NOMO-1 treated with DMSO at 0.1 percent for 48 hours (cell line): ENCODE data around the gene PDLIM1.

Experiments
- DNase-seq: peaks from one replicate; lab custom pipeline; 2025; ENCODE audit not compliant: unreplicated experiment; lab: John Stamatoyannopoulos, UW

PDLIM1 gene

DNA sequence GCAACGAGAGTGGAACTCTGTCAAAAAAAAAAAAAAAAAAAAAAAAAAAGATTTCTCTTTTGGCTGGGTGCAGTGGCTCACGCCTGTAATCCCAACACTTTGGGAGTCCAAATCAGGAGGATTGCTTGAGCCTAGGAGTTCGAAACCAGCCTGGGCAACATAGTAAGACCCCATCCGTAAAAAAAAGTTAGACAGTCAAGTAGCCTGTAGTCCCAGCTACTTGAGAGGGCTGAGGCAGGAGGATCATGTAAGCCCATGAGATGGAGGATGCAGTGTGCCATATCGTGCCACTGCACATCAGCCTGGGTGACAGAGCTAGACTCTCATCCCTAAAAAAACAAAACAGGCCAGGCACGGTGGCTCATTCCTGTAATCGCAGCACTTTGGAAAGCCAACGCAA is 25.2 kb downstream of the PDLIM1 start:
- DNase-seq, result no peak

DNA sequence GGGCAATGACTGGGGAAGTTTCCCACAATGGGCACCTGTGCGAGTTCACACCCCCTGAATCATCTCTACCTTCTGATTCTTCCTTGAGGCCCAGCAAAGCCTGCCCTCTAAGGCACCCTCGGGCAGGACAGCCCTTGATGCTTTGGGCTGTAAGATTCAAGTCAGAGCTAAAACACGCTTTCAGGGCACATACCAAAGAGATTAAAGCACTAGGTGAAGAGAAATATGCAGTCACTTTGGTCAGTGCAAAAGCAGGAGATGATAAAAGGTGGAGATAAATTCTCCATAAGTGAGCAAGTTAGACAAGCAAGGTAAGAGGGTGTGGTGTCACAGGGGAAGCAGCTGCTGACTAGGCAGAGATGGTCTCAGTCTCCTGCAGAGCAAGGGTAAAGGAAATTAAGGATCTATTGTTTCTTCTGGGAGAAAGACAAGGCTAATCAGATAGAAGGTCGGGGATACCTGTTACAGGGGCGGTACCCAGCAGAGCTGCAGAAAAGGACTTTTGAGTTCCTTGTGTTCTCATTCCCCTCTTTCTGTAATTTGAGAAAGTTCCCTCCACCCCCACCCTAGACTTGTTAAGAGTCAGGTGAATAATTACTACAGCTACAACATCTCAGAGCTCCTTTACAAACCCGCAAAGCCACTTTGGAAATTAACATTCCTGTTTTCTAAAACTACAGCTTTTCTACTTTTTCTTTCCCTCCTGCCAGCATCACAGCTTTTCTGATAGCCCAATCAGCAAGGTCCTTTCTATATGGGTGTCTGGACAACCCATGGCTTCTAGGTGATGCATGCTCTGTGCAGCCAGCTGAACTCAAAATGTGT is 26.4 kb downstream of the PDLIM1 start:
- no peak for DNase-seq

DNA sequence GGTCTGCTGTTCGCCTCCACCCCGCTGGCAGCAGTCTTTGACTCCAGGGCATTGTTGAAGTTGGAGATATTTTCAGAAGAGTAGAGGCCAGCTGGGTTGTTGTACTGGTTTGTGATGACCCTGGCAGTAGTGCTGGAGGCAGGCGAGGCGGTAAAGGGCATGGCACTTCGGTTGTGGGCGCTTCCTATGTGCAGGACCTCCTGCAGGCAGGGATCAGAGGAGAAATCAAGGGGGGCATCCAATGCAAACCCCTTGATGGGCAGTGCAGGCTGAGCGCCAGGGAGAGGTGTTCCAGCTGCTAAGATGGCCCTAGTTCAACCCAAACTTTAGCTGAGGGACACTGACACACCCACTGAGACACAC is 27.0 kb downstream of the PDLIM1 start:
- DNase-seq, result no peak

DNA sequence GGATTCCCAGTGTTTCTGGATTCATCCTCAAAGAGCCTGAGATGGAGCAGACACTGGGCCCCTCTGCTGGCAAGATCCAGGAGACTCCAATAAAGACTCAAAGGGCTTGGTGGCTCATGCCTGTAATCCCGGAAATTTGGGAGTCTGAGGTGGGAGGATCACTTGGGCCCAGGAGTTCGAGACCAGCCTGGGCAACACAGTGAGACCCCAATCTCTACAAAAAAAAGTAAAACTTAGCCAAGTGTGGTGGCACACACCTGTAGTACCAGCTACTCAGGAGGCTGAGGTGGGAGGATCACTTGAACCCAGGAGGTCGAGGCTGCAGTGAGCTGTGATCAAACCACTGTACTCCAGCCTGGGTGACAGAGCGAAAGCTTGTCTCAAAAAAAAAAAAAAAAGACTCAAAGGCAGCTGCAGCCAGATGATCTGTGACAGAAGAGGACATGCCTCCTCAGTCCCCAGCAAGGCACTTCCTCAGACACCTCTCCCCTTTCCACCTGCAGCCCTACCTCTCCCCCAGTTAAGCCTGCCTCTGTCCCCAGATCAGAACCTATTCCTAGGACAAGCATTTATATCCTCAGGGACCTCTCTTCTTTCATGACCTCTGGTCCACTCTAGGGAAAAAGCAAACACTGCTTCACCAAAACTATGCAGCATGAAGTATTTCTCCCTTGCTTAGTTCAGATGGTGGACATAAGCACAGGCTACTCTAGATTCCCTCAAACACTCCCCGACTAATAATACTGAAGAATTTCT is 27.9 kb downstream of the PDLIM1 start:
- DNase-seq, result no peak

DNA sequence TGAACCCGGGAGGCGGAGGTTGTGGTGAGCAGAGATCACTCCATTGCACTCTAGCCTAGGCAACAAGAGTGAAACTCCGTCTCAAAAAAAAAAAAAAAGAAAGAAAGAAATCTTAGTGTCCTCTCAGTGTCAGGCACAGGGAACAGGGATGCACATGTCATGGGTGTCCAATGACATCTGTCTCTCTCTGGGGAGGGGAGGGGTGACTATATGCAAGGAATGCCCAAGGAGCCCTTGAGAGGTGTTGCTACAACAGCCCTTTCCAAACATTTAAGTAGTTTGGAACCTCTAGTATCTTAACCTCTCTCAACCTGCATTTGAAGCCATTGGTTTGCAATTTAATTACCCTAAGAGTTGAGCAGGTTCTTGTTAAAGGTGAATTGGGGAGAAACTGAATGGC is 28.9 kb downstream of the PDLIM1 start:
- no peak for DNase-seq

DNA sequence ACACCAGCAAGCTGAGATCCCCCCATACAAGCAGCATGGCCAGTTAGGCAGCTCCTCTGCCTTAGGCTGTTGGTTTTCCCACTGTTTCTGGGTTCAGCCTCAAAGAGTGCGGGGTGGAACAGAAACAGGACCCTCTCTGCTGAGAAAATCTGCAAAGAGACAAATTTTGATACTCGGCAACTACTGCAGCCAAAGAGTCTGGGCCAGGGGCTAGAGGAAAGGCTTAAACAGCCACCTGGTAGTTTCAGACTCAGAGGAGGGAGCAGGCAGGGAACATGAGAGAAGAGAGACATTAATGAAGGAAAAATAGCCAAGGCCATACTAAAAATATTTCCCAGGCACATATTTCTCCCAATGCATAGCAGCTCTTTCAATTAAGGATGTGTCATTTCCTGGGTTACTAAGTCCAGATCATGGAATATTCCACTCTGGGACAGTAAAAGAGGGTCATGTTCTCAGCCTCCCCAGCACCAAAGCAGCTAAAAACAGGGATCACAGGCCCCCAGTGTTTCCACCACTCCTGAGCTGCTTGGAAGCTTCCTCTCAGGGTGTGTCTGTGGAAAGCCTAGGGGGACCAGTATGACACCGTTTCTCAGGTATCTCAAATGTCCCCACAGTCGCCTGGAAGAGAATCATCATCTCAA is 29.8 kb downstream of the PDLIM1 start:
- no peak for DNase-seq

DNA sequence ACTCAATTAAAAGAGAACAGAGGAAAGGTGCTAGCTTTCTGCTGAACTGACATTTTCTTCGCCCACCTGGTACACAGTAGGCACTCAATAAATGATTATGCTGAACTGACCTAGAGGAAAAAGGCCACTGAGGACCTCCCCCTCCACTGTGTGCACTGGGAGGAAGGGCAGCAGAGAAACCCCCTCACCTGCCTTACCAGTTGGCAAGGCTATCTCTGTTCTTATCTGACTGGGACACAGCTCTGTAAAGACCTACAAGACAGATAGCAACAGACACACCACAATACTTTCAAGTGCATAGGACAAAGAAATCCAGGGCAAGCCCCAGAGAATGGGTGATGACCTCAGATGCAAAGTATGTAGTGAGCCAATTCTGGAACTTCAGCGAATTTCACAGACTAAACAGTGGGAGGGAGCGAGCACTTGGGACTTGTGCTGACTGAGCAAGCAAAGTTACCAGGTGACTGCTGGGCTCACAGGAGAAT is 30.4 kb downstream of the PDLIM1 start:
- DNase-seq, result no peak

DNA sequence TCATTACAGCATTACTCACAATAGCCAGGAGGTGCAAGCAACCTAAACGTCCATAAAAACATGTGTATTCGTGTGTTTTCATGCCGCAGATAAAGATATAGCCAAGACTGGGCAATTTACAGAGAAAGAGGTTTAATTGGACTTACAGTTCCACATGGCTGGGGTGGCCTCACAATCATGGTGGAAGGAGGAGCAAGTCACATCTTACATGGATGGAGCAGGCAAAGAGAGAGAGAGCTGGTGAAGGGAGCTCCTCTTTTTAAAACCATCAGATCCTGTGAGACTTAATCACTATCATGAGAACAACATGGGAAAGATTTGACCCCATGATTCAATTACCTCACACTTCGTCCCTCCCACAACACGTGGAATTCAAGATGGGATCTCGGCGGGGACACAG is 33.0 kb downstream of the PDLIM1 start:
- DNase-seq, result no peak

DNA sequence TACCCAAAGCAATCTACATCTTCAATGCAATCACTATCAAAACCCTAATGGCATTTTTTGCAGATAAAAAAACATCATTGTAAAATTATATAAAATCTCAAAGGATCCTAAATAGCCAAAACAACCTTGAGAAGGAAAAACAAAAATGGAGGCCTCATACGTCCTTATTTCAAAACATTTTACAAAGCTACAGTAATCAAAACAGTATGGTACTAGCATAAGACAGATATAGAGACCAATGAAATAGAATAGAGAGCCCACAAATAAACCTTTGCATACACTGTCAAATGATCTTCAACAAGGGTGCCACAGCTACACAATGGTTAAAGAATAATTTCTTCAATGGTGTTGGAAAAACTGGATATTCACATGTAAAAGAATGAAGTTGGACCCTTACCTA is 34.5 kb downstream of the PDLIM1 start:
- DNase-seq, result no peak

DNA sequence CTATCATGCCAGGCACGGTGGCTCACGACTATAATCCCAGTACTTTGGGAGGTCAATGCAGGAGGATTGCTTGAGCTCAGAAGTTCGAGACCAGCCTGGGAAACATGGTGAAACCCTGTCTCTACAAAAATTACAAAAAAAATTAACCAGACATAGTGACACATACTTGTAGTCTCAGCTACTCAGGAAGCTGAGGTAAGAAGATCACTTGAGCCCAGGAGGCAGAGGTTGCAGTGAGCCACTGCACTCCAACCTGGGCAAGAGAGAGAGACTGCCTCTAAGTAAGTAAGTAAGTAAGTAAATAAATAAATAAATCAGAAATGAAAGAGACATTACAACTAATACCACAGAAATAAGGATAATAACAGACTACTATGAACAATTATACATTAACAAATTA is 36.2 kb downstream of the PDLIM1 start:
- DNase-seq, result no peak

DNA sequence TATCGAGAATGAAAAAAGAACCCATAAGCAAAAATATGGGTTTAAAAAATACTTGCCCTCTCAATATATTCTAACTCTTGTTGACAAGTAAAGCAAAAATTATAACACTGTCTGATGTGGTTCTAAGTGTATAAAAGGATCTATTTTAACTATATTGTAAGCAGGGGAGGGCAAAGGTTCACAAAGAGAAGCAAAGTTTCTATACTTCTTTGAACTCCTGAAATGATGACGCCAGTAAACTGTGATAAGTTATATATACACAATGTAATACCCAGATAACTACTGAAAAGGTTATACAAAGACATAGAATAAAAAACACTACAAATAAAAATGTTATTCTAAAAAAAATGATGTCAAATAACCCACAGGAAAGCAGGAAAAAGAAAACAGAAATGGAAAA is 37.1 kb downstream of the PDLIM1 start:
- DNase-seq, result no peak

DNA sequence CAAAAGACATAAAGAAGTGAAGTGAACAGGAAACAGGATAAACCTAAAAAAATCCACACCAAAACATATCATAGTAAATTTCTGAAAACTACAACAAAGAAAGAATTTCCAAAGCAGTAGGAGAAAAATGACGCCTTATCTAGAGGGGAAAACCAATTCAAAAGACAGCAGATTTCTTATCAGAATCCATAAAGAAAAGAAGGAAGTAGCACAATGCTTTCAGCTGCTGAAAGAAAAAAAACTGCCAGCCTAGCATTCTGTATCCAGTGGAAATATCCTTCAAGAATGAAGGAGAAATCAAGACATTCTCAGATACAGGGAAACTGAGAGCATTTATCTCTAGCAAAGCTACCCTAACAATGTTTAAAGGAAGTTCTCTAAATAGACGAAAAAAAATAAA is 37.8 kb downstream of the PDLIM1 start:
- DNase-seq, result no peak

DNA sequence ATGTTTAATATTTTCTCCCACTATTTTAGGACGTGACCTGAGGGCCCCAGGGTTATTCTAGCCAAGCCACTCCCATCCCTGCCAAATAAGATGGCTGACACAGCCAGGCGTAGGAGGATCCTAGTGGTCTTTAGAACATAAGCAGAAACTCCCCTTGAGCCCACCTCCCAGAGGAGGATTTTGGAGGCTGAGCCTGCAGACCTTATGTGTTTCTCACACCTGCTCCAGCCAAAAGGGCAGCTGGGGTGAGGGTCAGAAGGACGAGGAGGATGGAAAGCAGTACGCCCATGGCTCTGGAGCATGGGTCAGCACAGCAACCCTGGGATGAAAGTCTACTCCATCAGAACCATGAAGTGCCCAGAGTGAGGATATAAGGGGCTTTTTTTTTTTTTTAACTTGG is 39.9 kb downstream of the PDLIM1 start:
- DNase-seq, result no peak

DNA sequence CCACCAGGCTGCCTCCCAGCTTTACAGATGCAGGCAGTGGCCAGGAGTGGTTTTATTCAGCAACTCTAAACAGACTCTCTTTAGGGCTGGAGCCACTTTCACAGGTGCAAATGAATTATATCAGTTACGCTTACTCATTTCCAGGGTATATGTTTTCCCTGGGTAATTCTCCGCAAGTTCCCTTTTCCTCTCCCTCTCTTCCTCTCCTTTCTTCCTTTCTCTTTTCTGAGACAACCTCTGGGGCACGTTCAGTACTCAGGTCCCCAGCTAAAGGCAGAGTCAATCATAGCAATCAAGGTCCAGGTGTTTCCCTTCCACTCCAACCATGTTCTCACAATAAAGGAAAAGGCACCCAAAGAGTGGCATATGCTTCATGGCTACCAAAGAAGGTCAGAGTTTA is 41.3 kb downstream of the PDLIM1 start:
- no peak for DNase-seq

DNA sequence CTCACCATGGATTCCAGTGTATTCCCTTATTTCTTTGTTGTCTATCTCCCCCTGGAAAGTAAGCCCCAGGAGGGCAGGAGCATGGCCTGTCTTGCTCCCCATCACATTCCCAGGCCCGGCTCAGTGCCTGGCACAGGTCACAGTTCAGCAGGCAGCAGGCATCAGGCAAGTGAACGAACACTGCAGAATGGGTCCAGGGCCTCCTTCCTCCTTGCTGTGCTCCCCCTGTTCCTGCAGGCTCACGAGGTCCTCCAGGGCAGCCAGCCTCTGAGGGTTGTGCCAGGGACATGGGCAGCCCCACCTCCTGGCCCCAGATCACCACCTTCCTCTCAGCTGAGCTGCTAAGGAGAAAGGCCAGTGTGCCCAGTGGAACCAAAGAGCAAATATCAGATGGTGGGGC is 41.8 kb downstream of the PDLIM1 start:
- DNase-seq, result no peak

DNA sequence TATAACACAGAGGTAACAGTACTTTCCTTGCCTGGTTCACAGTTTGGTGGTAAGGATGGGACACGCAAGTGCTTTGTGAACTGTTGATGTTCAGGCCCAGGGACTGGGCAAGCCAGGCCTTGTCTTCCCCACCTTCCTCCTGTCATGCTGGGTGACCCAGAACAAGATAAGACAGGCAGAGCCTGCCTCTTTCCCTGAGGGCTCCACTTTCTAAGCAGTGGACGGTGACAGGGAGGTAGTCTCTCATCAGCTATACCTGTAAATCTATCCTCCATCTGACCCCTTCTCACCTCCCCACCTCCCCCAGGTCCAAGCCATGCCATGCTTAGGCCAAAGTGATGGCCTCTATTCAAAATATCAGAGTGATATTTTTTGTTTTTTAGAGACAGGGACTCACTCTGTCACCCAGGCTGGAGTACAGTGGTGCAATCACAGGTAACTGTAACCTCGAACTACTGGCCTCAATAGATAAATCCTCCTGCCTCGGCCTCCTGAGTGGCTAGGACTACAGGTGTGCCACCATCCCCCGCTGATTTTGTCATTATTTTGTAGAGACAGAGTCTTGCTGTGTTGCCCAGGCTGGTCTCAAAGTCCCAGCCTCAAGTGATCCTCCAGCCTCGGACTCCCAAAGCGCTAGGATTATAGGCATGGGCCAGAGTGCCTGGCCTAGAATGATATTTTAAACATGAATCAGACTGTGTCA is 42.8 kb downstream of the PDLIM1 start:
- DNase-seq, result no peak

DNA sequence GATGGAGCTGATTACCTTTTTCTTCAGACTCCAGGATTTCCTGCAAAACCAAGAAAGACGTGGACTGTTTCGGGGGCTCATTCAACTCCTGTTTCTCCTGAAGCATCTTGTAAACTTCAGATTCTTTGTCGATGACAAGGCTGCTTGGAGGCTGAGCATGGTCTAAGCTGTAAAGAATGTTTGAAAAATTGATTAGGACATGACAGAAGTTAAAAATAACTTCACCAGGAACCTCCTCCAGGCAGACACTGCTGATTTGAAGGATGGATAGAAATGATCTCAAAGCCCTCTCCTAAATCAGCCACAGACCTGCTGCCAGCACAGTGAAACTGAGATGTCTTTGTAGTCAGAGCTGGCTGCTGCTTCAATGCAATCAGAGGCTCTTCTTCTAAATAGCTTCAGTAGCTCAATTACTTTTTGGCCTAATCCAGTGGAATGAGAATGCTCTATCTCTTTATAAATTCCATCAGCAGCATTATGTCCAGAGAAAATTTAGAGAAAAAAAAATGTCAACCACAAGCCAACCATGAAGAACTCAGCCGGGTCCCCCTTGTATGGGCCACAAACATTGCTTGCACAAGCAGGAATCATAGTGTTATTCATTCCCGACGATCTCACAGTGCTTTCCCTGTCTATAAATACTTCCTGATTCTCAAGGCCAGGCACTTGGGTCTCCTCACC is 43.5 kb downstream of the PDLIM1 start:
- no peak for DNase-seq

DNA sequence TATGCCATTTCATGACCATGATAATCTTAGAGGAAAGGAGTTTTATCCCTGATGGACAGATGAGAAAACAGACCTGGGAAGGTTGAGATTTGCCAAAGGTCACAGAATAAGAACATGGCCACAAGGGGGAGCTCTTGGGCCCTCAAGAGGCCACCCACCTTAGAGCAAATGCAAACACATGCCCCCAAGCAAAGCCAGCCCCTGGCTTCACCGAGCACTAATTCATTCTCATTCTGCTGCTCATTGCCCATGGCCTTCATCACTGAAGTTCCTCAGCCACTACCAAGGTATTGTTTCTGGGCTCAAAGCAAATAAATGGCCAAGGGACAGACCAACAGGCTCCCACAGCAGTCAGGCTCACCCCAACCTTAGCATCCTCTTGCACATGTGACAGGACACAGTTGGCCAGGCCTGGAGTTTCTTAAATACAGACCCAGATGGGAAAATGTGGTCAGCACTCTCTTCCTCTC is 44.2 kb downstream of the PDLIM1 start:
- peak; percentile 32 for DNase-seq

DNA sequence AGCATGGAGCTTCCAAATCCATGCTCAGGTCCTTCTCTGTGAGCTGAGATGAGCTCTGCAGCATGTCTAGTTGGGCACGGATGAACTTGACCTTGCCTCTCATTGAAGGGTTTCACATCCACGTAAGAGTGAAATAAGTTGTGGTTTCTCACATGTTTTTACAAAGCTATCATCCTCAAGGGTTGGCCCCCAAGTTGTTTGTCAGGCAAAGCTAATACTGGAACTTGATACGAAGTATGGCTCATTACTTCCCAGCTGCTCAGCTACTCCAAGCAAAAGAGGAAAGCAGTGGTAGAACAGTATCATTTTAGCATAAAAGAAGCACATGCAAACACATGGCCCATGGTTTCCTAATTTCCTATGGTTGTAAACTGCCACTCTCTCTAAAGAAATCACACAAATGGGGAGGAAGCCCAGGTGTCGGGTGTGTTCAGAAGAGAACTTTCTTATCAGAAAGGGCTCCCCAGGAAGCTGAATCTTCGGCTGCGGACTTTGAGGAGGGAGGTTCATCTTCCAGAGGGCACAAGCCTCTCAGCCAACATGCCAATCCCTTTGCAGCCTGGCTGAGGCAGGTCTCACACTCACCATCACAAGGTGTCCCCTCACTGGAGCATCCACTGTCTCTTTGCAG is 45.3 kb downstream of the PDLIM1 start:
- DNase-seq, result no peak

DNA sequence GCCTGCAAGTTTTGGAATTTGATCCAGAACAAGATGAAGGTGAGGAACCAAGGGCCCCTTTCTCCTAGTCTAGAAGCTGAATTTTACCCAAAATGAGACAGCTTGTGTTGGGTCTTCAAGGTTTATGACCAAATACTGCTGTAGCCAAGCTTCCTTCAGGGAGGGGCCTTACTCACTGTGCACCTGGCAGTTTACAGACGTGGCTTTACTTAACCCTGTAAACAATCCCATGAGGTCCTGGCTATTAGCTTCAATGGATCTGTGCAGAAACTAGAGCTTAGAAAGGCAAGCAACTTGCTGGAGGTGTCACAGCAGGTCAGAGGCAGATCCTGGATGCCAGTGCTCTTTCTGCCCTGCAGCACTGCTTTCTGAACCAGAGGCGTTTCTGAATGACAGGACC is 46.7 kb downstream of the PDLIM1 start:
- no peak for DNase-seq
